ENCODE measurements around the gene DGKH. TPM values are rescaled to one million over a fixed set of nuclear protein-coding genes. Genes with fewer than 3 reads are reported as not detected.

DGKH gene
- total RNA-seq, 2 experiments from 2014 or later: 15.2 to 15.8 TPM

DNA sequence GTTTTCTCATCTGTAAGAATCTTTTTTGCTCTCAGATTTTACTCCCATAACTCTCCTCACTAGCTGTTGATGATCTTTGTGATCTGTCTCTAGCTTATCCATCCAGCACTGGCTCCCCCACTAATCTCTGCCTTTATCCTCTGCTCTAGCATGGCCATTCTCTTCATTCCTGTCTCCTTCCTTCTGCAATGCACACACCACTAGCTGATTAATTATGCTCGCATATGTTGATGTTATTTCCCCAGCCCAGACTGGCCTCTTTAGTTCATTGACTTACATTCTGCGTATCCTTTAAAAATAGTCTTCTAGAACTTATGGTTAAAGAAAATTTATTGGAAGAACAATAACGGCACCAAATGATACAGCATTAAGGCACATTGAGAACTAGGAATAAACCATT lies 52.5 kb downstream of the DGKH start:
- DNase-seq (no peak), ATAC-seq (no peak)
- H3K36me3 Mint-ChIP-seq (ENCODE audit: low read depth): peaks cover 5% of the 10 kb centered on the region
- TF ChIP-seq, protein P1, sequence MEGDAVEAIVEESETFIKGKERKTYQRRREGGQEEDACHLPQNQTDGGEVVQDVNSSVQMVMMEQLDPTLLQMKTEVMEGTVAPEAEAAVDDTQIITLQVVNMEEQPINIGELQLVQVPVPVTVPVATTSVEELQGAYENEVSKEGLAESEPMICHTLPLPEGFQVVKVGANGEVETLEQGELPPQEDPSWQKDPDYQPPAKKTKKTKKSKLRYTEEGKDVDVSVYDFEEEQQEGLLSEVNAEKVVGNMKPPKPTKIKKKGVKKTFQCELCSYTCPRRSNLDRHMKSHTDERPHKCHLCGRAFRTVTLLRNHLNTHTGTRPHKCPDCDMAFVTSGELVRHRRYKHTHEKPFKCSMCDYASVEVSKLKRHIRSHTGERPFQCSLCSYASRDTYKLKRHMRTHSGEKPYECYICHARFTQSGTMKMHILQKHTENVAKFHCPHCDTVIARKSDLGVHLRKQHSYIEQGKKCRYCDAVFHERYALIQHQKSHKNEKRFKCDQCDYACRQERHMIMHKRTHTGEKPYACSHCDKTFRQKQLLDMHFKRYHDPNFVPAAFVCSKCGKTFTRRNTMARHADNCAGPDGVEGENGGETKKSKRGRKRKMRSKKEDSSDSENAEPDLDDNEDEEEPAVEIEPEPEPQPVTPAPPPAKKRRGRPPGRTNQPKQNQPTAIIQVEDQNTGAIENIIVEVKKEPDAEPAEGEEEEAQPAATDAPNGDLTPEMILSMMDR (IDR thresholded peaks at IDR 0.05): no peak
- no peak overlapping the region for H3K27ac Mint-ChIP-seq
- no peak overlapping the region for H3K4me3 Mint-ChIP-seq
- no peaks in the 10 kb centered on the region for H3K27me3 Mint-ChIP-seq
- H3K4me1 Mint-ChIP-seq (ENCODE audit: low read depth): peaks cover 14% of the 10 kb centered on the region
- peaks cover 2% of the 10 kb centered on the region for H3K9me3 Mint-ChIP-seq
- intact Hi-C loops (cut with micrococcal nuclease): no loop called here
- POLR2A ChIA-PET: interaction anchor here (1.1 kb wide), 1 partner anchor 14 kb away, joined by 3 read pairs; no protein-coding TSS in a partner anchor
- CTCF ChIA-PET: no interaction called here

DNA sequence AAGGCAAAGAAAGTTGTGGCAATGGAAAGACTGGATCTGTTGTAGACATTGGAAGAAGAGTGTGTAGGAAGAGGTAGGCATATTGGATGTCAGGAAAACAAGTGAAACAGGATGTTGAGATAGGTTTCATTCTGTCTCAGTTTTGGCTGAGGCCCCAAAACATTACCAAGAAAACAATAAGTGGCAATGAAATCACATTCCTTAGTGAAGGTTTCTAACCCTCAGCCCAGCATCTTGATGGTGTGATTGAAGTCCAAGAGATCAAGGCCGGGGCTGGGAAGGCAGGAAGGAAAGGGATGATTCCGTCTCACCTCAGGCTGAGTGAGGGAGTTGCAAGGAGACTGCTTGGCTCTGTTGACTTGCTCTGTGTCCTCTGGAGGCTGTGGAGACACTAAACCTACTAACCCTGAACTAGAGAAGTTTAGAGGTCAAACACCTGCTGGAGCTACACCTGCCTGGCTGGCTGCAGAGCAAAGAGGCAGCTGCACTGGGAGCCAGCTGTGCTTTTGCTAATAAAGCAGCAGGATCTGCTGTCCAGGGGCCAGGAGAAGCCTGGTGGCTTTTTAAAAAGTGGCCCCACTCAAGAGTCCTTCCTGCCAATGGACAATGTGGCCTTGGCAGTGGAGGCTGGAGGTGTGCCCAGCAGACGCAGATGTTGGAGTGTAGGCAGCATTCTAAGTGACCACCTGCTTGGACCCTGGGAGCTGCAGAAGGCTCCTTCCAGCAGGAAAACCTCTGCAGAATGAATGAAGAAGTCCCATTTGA lies 53.6 kb downstream of the DGKH start:
- intact Hi-C loops (cut with micrococcal nuclease): no loop called here
- ATAC-seq (no peak), DNase-seq (no peak)
- no peak overlapping the region for H3K27ac Mint-ChIP-seq
- H3K27me3 Mint-ChIP-seq: no peaks in the 10 kb centered on the region
- peaks cover 2% of the 10 kb centered on the region for H3K9me3 Mint-ChIP-seq
- ChIA-PET CTCF (no interaction called here), POLR2A (no interaction called here)
- peaks cover 1% of the 10 kb centered on the region for H3K36me3 Mint-ChIP-seq (ENCODE audit: low read depth)
- peaks cover 15% of the 10 kb centered on the region for H3K4me1 Mint-ChIP-seq (ENCODE audit: low read depth)
- TF ChIP-seq, protein P1 (IDR thresholded peaks at IDR 0.05): no peak
- no peak overlapping the region for H3K4me3 Mint-ChIP-seq

DNA sequence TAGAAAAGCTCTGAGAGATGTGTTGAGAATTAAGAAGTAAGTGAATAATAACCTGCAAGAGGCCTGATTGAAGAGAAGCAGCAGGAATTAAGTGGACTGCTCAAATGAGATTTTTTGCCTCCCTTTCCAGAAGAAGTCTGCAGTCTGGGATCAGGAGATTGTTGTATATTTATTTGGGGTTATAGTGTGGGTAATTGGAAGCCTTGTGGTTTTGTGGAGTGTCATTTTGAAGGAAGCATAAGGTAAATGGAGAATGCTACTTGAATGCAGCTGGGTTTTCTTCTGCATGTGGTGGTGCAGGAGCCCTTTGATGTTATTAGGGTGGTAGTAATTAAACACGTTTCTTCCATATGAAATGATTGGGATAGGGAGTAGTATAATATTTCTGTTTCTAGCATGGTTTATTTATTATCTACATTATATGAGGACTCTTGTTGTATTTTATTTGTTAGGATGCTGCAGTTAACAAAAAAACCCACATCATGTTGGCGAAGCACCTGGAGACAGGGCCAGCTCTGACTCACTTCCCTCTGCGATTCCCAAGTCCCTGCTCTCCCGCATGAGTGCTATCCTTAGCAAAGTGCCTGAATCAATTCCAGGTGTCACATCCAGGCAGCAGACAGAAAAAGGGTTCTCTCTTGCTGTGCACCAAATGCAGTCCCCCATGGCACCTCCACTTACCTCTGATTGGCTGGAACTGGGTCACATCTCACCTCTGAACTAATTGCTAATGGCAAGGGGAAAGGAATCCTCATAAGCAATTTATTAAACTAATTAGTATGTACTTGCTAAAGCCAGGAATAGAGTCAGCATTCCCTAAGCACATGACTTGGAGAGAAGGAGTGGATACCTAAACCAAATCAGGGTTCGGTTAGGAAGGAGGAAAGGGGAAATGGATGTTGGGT lies 54.8 kb downstream of the DGKH start:
- peaks cover 1% of the 10 kb centered on the region for H3K36me3 Mint-ChIP-seq (ENCODE audit: low read depth)
- intact Hi-C loops (cut with micrococcal nuclease): no loop called here

DNA sequence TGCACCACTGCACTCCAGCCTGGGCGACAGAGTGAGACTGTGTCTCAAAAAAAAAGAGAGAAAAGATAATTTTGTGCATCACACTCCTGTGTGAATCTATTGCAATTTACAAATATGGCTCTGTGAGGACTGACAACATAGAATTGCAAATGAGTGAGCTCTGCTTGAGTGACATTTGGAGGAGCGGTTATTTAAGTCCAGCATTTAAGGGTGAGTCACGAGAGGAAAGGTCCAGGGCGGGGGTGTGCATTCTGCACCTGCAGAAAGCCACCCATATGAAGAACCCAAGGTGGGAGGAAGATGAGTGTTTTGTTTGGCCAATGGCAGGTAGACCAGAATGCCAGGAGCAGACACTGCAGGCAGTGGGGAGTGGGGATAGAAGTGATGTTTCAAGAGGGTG lies 58.5 kb downstream of the DGKH start:
- Mint-ChIP-seq H3K9me3 (peaks cover 2% of the 10 kb centered on the region), H3K4me3 (no peak overlapping the region), H3K4me1 (ENCODE audit: low read depth) (peaks cover 10% of the 10 kb centered on the region), H3K27ac (no peak overlapping the region), H3K36me3 (ENCODE audit: low read depth) (peaks cover 1% of the 10 kb centered on the region), H3K27me3 (no peaks in the 10 kb centered on the region)
- ChIA-PET POLR2A (interaction anchor here (0.7 kb wide), 1 partner anchor 62 kb away, joined by 4 read pairs; no protein-coding TSS in a partner anchor), CTCF (interaction anchor here (1.2 to 5.9 kb wide), 3 partner anchors 202 to 439 kb away, joined by 4 to 43 read pairs (median 5); no protein-coding TSS in a partner anchor)
- TF ChIP-seq, protein P1 (IDR thresholded peaks at IDR 0.05): no peak
- ATAC-seq: no peak
- intact Hi-C loops (cut with micrococcal nuclease): no loop called here
- no peak for DNase-seq

More for the DNA sequence above, 54.8 kb downstream of the DGKH start:
- TF ChIP-seq, protein P1 (IDR thresholded peaks at IDR 0.05): no peak
- H3K27ac Mint-ChIP-seq: no peak overlapping the region
- no peak for DNase-seq
- no peaks in the 10 kb centered on the region for H3K27me3 Mint-ChIP-seq
- POLR2A ChIA-PET: no interaction called here
- H3K4me1 Mint-ChIP-seq (ENCODE audit: low read depth): peaks cover 16% of the 10 kb centered on the region
- no peak overlapping the region for H3K4me3 Mint-ChIP-seq
- no peak for ATAC-seq
- peaks cover 2% of the 10 kb centered on the region for H3K9me3 Mint-ChIP-seq
- CTCF ChIA-PET: no interaction called here
